Measurements from ENCODE around the gene IL11RA.
"Not testable (repeated sequence)": the region's sequence is repeated elsewhere in the genome, so short reads cannot be mapped to it uniquely, and the experiment has no call there.

Gene IL11RA

GRCh38 chr9:34630402-34631154 lies 21.4 kb upstream of the IL11RA start:
- DNase-seq: no peak

GRCh38 chr9:34633166-34633565 lies 18.8 kb upstream of the IL11RA start:
- DNase-seq: no peak

- DNase-seq: peak; percentile 68
Observed at GRCh38 chr9:34633851-34634550, 18.0 kb upstream of the IL11RA start.

GRCh38 chr9:34634551-34635248 lies 17.3 kb upstream of the IL11RA start:
- no peak for DNase-seq

GRCh38 chr9:34635556-34635955 lies 16.4 kb upstream of the IL11RA start:
- no peak for DNase-seq

- DNase-seq: no peak
Observed at GRCh38 chr9:34636791-34637355, 15.1 kb upstream of the IL11RA start.

GRCh38 chr9:34637356-34638137 lies 14.4 kb upstream of the IL11RA start, which contains the start of gene SIGMAR1:
Gene SIGMAR1, minus strand, starts transcription at chr9:34637787. Its CDS starts 90 bp downstream, at chr9:34637697.
- peak; percentile 92 for DNase-seq

GRCh38 chr9:34638138-34638445 lies 13.9 kb upstream of the IL11RA start:
- DNase-seq: no peak

- not testable (repeated sequence) for DNase-seq
Observed at GRCh38 chr9:34639322-34639721, 12.7 kb upstream of the IL11RA start.

GRCh38 chr9:34642679-34643078 lies 9.3 kb upstream of the IL11RA start:
- no peak for DNase-seq

GRCh38 chr9:34644766-34645314 lies 7.1 kb upstream of the IL11RA start:
- DNase-seq: no peak

GRCh38 chr9:34646211-34647083 lies 5.5 kb upstream of the IL11RA start, which contains the start of gene GALT:
Gene GALT, plus strand, starts transcription at chr9:34646675. Its CDS starts 30 bp downstream, at chr9:34646705.
- DNase-seq: peak; percentile 89

GRCh38 chr9:34647084-34647403 lies 4.9 kb upstream of the IL11RA start:
- DNase-seq: no peak

GRCh38 chr9:34647651-34648050 lies 4.3 kb upstream of the IL11RA start:
- DNase-seq: no peak

GRCh38 chr9:34648673-34649072 lies 3.3 kb upstream of the IL11RA start:
- DNase-seq: no peak

GRCh38 chr9:34650816-34651215 lies 1.2 kb upstream of the IL11RA start:
- no peak for DNase-seq

GRCh38 chr9:34651321-34651720 lies 664 bp upstream of the IL11RA start:
- peak; percentile 46 for DNase-seq

- no peak for DNase-seq
Observed at GRCh38 chr9:34652602-34653000, 616 bp downstream of the IL11RA start.

GRCh38 chr9:34653151-34654072 lies 1.4 kb downstream of the IL11RA start:
- DNase-seq: no peak

All from EL (cell line).